Keratinocyte (primary cell): ENCODE results near the gene MOSMO. TPM values are rescaled to one million over a fixed set of nuclear protein-coding genes. Genes with fewer than 3 reads are reported as not detected.

Source experiments
- DNase-seq: peaks from one replicate; pipeline ENCODE4 v3.0.0-alpha.2; 2011; ENCODE audit warnings: low read depth, missing footprints, low spot score
- FAIRE-seq: peaks from 2 replicates; lab custom pipeline; 2011; peaks lifted over from hg19 to GRCh38; lab: Jason Lieb, UNC
- H2AFZ ChIP-seq: 2 replicates; pipeline ENCODE4 v1.6.0; 2012; ENCODE audit warnings: low read length, control low read depth, inconsistent platforms; ENCODE audit not compliant: control insufficient read depth
- H3K27ac ChIP-seq: 2 replicates; pipeline ENCODE4 v1.5.1; 2011; ENCODE audit warnings: low read length; ENCODE audit not compliant: control insufficient read depth, insufficient read depth
- H3K27me3 ChIP-seq: 3 replicates; pipeline ENCODE4 v1.6.0; 2011; ENCODE audit warnings: low read length; ENCODE audit not compliant: control insufficient read depth, insufficient read depth; ENCODE audit errors: extremely low read depth
- H3K36me3 ChIP-seq, 2 experiments: 2 replicates in 1 of 2; 3 replicates in 1 of 2; pipeline ENCODE4 v1.5.1; 2011; ENCODE audit warnings: low read length in 2 of 2, mild to moderate bottlenecking in 1 of 2; ENCODE audit not compliant: control insufficient read depth in 2 of 2, insufficient read depth in 2 of 2; ENCODE audit errors: extremely low read depth in 1 of 2
- H3K4me1 ChIP-seq: 3 replicates; pipeline ENCODE4 v1.5.1; 2011; ENCODE audit warnings: low read length; ENCODE audit not compliant: control insufficient read depth, insufficient read depth; ENCODE audit errors: extremely low read depth
- H3K4me2 ChIP-seq: 3 replicates; pipeline ENCODE4 v1.6.0; 2011; ENCODE audit warnings: low read depth, low read length; ENCODE audit not compliant: control insufficient read depth, insufficient read depth; ENCODE audit errors: extremely low read depth
- H3K4me3 ChIP-seq, 3 experiments: fragments of 200-600 bp in 1 of 3; sonication (generic) in 1 of 3; 2 replicates in 2 of 3; 3 replicates in 1 of 3; pipeline ENCODE4 v1.5.1; 2011 to 2016; ENCODE audit warnings: low read length in 3 of 3, mild to moderate bottlenecking in 3 of 3, control low read depth in 2 of 3, inconsistent platforms in 1 of 3, low read depth in 1 of 3, mixed read lengths in 1 of 3, mixed run types in 1 of 3, moderate library complexity in 1 of 3; ENCODE audit not compliant: control insufficient read depth in 2 of 3, insufficient read depth in 2 of 3; ENCODE audit errors: extremely low read depth in 1 of 3
- H3K79me2 ChIP-seq: 2 replicates; pipeline ENCODE4 v1.6.0; 2012; ENCODE audit warnings: low read length; ENCODE audit not compliant: control insufficient read depth, insufficient read depth
- H3K9ac ChIP-seq: 3 replicates; pipeline ENCODE4 v1.6.0; 2011; ENCODE audit warnings: low read length; ENCODE audit not compliant: control insufficient read depth, insufficient read depth; ENCODE audit errors: extremely low read depth
- H3K9me1 ChIP-seq: 3 replicates; pipeline ENCODE4 v1.6.0; 2011; ENCODE audit warnings: low read length; ENCODE audit not compliant: control insufficient read depth, insufficient read depth; ENCODE audit errors: extremely low read depth
- H3K9me3 ChIP-seq: 2 replicates; pipeline ENCODE4 v1.5.1; 2012; ENCODE audit warnings: low read depth, low read length; ENCODE audit not compliant: control insufficient read depth
- H4K20me1 ChIP-seq: 3 replicates; pipeline ENCODE4 v1.6.0; 2011; ENCODE audit warnings: low read length; ENCODE audit not compliant: control insufficient read depth, insufficient read depth; ENCODE audit errors: extremely low read depth
- EZH2 ChIP-seq: IDR thresholded peaks from one replicate; pipeline ENCODE4 v1.6.1; 2012; ENCODE audit warnings: inconsistent platforms, mild to moderate bottlenecking, low read length, moderate library complexity
- dilution Hi-C: fragments of 300-500 bp; cut with MboI; formaldehyde crosslinking; loops from one replicate; pipeline ENCODE4 v1.7.0; 2020; ENCODE audit warnings: low sequenced_read_pairs; ENCODE audit not compliant: extremely low pct_ligation_motif_present
- polyA plus RNA-seq, 5 experiments: library from polyadenylated mRNA; depleted of rRNA in 3 of 5; stranded (reverse) in 3 of 5; stranded (forward) in 1 of 5; unstranded in 1 of 5; fragments of >200 nt; gene quantifications; 1 replicate in 1 of 5; 2 replicates in 3 of 5; 3 replicates in 1 of 5; pipeline versions ENCODE4 v1.2.1 to v1.2.3, GENCODE V29; 2011 to 2012; ENCODE audit warnings: missing spikeins in 2 of 5, low read depth in 1 of 5, low replicate concordance in 1 of 5
- TF ChIP-seq, protein P1 (sequence below), 3 experiments: IDR thresholded peaks in 1 of 3; conservative IDR thresholded peaks in 1 of 3; optimal IDR thresholded peaks in 1 of 3; 2 replicates in 2 of 3; 3 replicates in 1 of 3; pipeline versions ENCODE3 to v1.5.1; 2011; ENCODE audit warnings: low read length in 3 of 3, mild to moderate bottlenecking in 3 of 3, moderate library complexity in 2 of 3, control low read depth in 1 of 3, inconsistent platforms in 1 of 3; ENCODE audit not compliant: insufficient read depth in 2 of 3; ENCODE audit errors: extremely low read depth in 1 of 3

The MOSMO gene
- polyA plus RNA-seq, 1 donor (not counting 4 experiments of a cell fraction or from before 2014, with no cell fraction given), result 26.2 TPM

DNA sequence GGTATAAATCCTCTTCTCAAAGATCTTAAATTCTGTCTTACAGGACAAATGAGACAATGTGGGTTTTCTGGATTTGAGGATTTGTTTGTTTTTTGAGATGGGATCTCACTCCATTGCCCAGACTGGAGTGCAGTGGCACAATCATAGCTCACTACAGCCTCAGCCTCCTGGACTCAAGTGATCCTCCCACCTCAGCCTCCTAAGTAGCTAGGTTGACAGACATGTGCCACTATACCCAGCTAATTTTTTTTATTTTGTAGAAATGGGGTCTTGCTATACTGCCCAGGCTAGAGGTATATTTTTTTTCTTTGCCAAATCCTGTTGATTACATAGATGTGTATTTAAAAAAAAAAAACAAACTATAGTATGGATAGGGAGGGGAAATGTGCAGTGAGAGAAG lies 122.6 kb downstream of the MOSMO start:
- no peaks in the 10 kb centered on the region for H4K20me1 ChIP-seq
- TF ChIP-seq, protein P1, sequence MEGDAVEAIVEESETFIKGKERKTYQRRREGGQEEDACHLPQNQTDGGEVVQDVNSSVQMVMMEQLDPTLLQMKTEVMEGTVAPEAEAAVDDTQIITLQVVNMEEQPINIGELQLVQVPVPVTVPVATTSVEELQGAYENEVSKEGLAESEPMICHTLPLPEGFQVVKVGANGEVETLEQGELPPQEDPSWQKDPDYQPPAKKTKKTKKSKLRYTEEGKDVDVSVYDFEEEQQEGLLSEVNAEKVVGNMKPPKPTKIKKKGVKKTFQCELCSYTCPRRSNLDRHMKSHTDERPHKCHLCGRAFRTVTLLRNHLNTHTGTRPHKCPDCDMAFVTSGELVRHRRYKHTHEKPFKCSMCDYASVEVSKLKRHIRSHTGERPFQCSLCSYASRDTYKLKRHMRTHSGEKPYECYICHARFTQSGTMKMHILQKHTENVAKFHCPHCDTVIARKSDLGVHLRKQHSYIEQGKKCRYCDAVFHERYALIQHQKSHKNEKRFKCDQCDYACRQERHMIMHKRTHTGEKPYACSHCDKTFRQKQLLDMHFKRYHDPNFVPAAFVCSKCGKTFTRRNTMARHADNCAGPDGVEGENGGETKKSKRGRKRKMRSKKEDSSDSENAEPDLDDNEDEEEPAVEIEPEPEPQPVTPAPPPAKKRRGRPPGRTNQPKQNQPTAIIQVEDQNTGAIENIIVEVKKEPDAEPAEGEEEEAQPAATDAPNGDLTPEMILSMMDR (optimal IDR thresholded peaks at IDR 0.05 in 1 of 3, IDR thresholded peaks at IDR 0.05 in 1 of 3, conservative IDR thresholded peaks at IDR 0.05 in 1 of 3; ENCODE audit: extremely low read depth in 1 of 3, insufficient read depth in 2 of 3, low read length in 3 of 3), result no peak
- TF ChIP-seq EZH2, result no peak
- H3K9me3 ChIP-seq, result no peaks in the 10 kb centered on the region
- H2AFZ ChIP-seq, result no peak overlapping the region
- FAIRE-seq, result no peak
- dilution Hi-C loops, result no loop called here
- H3K27me3 ChIP-seq, result no peaks in the 10 kb centered on the region
- no peaks in the 10 kb centered on the region for H3K4me1 ChIP-seq
- H3K9ac ChIP-seq, result no peak overlapping the region
- no peaks in the 10 kb centered on the region for H3K9me1 ChIP-seq
- H3K79me2 ChIP-seq, result no peaks in the 10 kb centered on the region
- H3K27ac ChIP-seq, result no peak overlapping the region
- no peaks in the 10 kb centered on the region for H3K36me3 ChIP-seq
- no peak for DNase-seq
- no peak overlapping the region for H3K4me3 ChIP-seq
- H3K4me2 ChIP-seq, result no peak overlapping the region

DNA sequence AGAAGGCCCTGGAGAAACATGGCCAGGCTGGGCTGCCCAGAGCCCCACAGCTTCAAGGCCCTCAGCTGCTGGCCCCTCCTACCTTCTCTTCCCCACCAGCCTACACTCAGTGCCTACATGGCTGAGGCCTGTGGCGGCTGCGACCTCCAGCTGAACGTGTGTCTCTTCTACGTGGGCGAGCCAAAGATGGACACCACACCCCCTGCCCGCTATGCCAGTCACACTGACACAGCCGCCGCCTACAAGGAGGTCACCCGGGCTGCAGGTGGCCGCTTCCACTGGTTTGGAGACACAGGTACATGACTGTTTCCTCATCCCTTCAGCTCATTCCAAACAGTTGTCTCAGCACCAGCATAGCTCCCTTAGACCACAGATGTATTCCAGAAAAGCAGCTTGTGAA lies 124.9 kb downstream of the MOSMO start:
- Histone ChIP-seq H3K4me2 (no peak overlapping the region), H3K79me2 (no peaks in the 10 kb centered on the region), H4K20me1 (no peaks in the 10 kb centered on the region), H2AFZ (no peak overlapping the region), H3K4me3 (no peak overlapping the region), H3K27me3 (peaks cover under 1% of the 10 kb centered on the region), H3K4me1 (no peaks in the 10 kb centered on the region), H3K36me3 (no peaks in the 10 kb centered on the region), H3K9ac (no peak overlapping the region), H3K9me1 (no peaks in the 10 kb centered on the region), H3K27ac (no peak overlapping the region), H3K9me3 (no peaks in the 10 kb centered on the region)
- DNase-seq (no peak), FAIRE-seq (no peak)
- TF ChIP-seq EZH2, result no peak
- TF ChIP-seq, protein P1 (optimal IDR thresholded peaks at IDR 0.05 in 1 of 3, IDR thresholded peaks at IDR 0.05 in 1 of 3, conservative IDR thresholded peaks at IDR 0.05 in 1 of 3; ENCODE audit: extremely low read depth in 1 of 3, insufficient read depth in 2 of 3, low read length in 3 of 3), result no peak
- dilution Hi-C loops, result no loop called here

Other genes starting within 250 kb of the MOSMO start
- gene NPIPB4, start 150.4 kb upstream of the MOSMO start, polyA plus RNA-seq, result 8.9 to 30.4 TPM (median 17.2 TPM) in 3 replicates
- 188 to 255 TPM (median 226 TPM) in 3 replicates for gene UQCRC2, start 54.8 kb upstream of the MOSMO start, polyA plus RNA-seq
- gene PDZD9, start 7.0 kb upstream of the MOSMO start, polyA plus RNA-seq, result not detected in 3 replicates
- gene VWA3A, start 84.4 kb downstream of the MOSMO start, polyA plus RNA-seq, result 0.05 TPM in 1 of 3 replicates, not detected in the others
- not detected in 3 replicates for gene SDR42E2, start 154.4 kb downstream of the MOSMO start, polyA plus RNA-seq
- gene EEF2K, start 198.2 kb downstream of the MOSMO start, polyA plus RNA-seq, result 6.5 to 13.0 TPM (median 7.3 TPM) in 3 replicates